HepG2 (cell line): ENCODE measurements around the gene PEX12. TPM values are rescaled to one million over a fixed set of nuclear protein-coding genes. Genes with fewer than 3 reads are reported as not detected.
A peak's percentile ranks its signal among the peaks of the same experiment; 100 is the strongest.

ENCODE experiments used
- AFF4 ChIP-seq: sonication (generic); formaldehyde crosslinking; IDR thresholded peaks from 2 replicates; pipeline ENCODE4 v1.4.0; 2020; ENCODE audit warnings: missing genetic modification reagents
- ELF1 ChIP-seq: sonication (generic); formaldehyde crosslinking; IDR thresholded peaks from 2 replicates; pipeline ENCODE4 v1.4.0; 2020; ENCODE audit warnings: missing genetic modification reagents
- ETV5 ChIP-seq: IDR thresholded peaks from 2 replicates; pipeline ENCODE4 v1.6.1; 2018; ENCODE audit warnings: missing biosample characterization, missing genetic modification reagents, inconsistent platforms, borderline replicate concordance
- GZF1 ChIP-seq: sonication (generic); formaldehyde crosslinking; IDR thresholded peaks from 2 replicates; pipeline ENCODE4 v1.5.1; 2020; ENCODE audit warnings: mild to moderate bottlenecking, missing genetic modification reagents
- IKZF4 ChIP-seq: sonication (generic); formaldehyde crosslinking; IDR thresholded peaks from 2 replicates; pipeline ENCODE4 v1.5.1; 2020; ENCODE audit warnings: borderline replicate concordance, mild to moderate bottlenecking, low read depth, missing genetic modification reagents; ENCODE audit errors: not compliant biosample characterization
- JARID2 ChIP-seq: sonication (generic); formaldehyde crosslinking; IDR thresholded peaks from 2 replicates; pipeline ENCODE4 v1.8.1; 2023; ENCODE audit warnings: missing genetic modification reagents, inconsistent platforms; ENCODE audit not compliant: insufficient replicate concordance
- PCBP1 ChIP-seq: fragments of 200-400 bp; formaldehyde crosslinking; IDR thresholded peaks from 2 replicates; pipeline ENCODE4 v1.6.1; 2017; ENCODE audit warnings: mild to moderate bottlenecking, low read depth, low read length, borderline replicate concordance
- SIN3B ChIP-seq: fragments of 150-350 bp; IDR thresholded peaks from 2 replicates; pipeline ENCODE4 v1.6.1; 2014; ENCODE audit warnings: low read length
- ZNF180 ChIP-seq: sonication (generic); formaldehyde crosslinking; IDR thresholded peaks from 2 replicates; pipeline ENCODE4 v1.4.0; 2020; ENCODE audit warnings: low read depth, missing genetic modification reagents, borderline replicate concordance
- ZNF20 ChIP-seq: sonication (generic); formaldehyde crosslinking; IDR thresholded peaks from 2 replicates; pipeline ENCODE4 v1.4.0; 2020; ENCODE audit warnings: mild to moderate bottlenecking, moderate library complexity, missing genetic modification reagents
- ZNF335 ChIP-seq: sonication (generic); formaldehyde crosslinking; IDR thresholded peaks from 2 replicates; pipeline ENCODE4 v1.4.0; 2020; ENCODE audit warnings: missing genetic modification reagents
- ZNF34 ChIP-seq: sonication (generic); formaldehyde crosslinking; IDR thresholded peaks from 2 replicates; pipeline ENCODE4 v1.4.0; 2020; ENCODE audit warnings: mild to moderate bottlenecking, missing genetic modification reagents, borderline replicate concordance
- ZNF343 ChIP-seq: sonication (generic); formaldehyde crosslinking; IDR thresholded peaks from 2 replicates; pipeline ENCODE4 v1.4.0; 2020; ENCODE audit warnings: mild to moderate bottlenecking, missing genetic modification reagents
- ZNF460 ChIP-seq: sonication (generic); formaldehyde crosslinking; IDR thresholded peaks from 2 replicates; pipeline ENCODE4 v1.5.1; 2020; ENCODE audit warnings: missing genetic modification reagents, mild to moderate bottlenecking, borderline replicate concordance
- ZNF484 ChIP-seq: sonication (generic); formaldehyde crosslinking; IDR thresholded peaks from 2 replicates; pipeline ENCODE4 v1.5.1; 2020; ENCODE audit warnings: mild to moderate bottlenecking, low read depth, missing genetic modification reagents, borderline replicate concordance
- ZNF704 ChIP-seq: sonication (generic); formaldehyde crosslinking; IDR thresholded peaks from 2 replicates; pipeline ENCODE4 v1.8.1; 2023; ENCODE audit warnings: mild to moderate bottlenecking, inconsistent platforms, moderate library complexity, missing genetic modification reagents, borderline replicate concordance
- ZNF747 ChIP-seq: sonication (generic); formaldehyde crosslinking; IDR thresholded peaks from 2 replicates; pipeline ENCODE4 v1.8.1; 2023; ENCODE audit warnings: missing genetic modification reagents, mild to moderate bottlenecking, borderline replicate concordance
- ZNF816 ChIP-seq: sonication (generic); formaldehyde crosslinking; IDR thresholded peaks from 2 replicates; pipeline ENCODE4 v1.8.0; 2022; ENCODE audit warnings: missing genetic modification reagents, mild to moderate bottlenecking, borderline replicate concordance
- polyA plus RNA-seq, 8 experiments: library from polyadenylated mRNA; depleted of rRNA in 3 of 8; stranded (reverse) in 7 of 8; unstranded in 1 of 8; fragments of >200 nt; fragmentation: Illumina TruSeq in 4 of 8; extraction: Trizol in 4 of 8; gene quantifications; 2 replicates each; pipeline versions ENCODE4 v1.2.1 to v1.2.3, GENCODE V29; 2011 to 2016; ENCODE audit warnings: low read depth in 4 of 8, missing spikeins in 1 of 8, mixed read lengths in 1 of 8; ENCODE audit not compliant: insufficient read depth in 1 of 8
- total RNA-seq, 5 experiments: library from RNA; depleted of rRNA; stranded (reverse); fragments of >200 nt; fragmentation: Illumina TruSeq; extraction: Trizol; gene quantifications; 2 replicates each; pipeline ENCODE4 v1.2.3, GENCODE V29; 2016; ENCODE audit warnings: low read depth in 1 of 5
- TF ChIP-seq, protein P1 (sequence below): sonication (generic); formaldehyde crosslinking; IDR thresholded peaks from 2 replicates; pipeline ENCODE4 v1.5.0; 2020; ENCODE audit warnings: mild to moderate bottlenecking, missing genetic modification reagents
- TF ChIP-seq, protein P2 (sequence below): sonication (generic); formaldehyde crosslinking; IDR thresholded peaks from 2 replicates; pipeline ENCODE4 v1.5.1; 2020; ENCODE audit warnings: missing genetic modification reagents, mild to moderate bottlenecking, borderline replicate concordance

Gene PEX12
- total and polyA plus RNA-seq, 2 of the 13 experiments (the other 11 are each of a cell fraction or from before 2014, with no cell fraction given), result 5.1 to 11.9 TPM

DNA sequence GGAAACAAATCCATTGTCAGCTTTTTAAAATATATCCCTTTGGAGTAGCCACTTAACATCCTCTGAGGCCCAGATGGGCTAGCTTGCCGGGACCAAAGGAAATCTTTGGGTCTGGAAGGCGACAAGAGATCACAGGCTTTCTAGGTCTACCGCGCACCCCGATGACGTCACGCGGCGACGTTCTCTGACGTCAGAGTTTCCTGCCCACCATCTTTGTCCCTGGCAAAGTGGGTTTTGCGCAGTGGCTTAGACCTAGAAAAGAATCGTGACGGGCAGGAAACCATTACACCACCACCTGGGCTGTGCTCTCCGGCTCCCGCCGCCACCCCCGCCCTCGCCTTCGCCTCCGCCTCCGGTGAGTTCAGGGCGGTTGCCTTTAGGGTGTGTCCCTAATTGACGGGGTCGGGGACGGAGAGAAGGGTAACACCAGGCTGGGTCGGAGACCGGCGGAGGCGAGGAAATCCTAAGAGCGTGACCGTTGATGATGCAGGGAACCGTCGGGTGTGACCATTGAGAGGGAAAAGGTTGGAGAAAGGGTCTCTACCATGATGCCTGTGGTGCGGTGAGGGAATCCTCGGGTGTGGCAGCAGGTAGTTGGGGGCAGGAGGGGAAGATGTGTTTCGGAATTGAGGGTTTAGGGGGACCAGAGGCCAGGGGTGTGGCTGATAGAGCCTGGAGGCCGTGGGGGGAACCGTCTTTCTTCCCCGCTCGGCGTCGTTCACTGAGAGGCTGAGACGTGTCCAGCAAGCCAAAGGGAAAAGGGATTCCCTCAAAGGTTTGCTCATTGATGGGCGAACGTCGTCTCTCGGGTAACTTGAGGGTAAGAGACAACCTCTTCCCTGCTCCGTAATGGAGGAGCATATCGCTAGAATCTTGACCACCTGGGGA is 8.9 kb upstream of the PEX12 start, which contains the start of gene AP2B1 (continued):
- TF ChIP-seq AFF4 (CRISPR knock-in tag) (no peak), ELF1 (CRISPR knock-in tag) (peak; percentile 94), ZNF816 (CRISPR knock-in tag) (peak; percentile 27; the same call in 1 of the 2 replicates), ZNF335 (CRISPR knock-in tag) (peak; percentile 91), ZNF747 (CRISPR knock-in tag) (peak; percentile 67; the same call in 1 of the 2 replicates), ZNF34 (CRISPR knock-in tag) (0 out of 2 replicates have a peak, but pooled peaks have one; percentile 76), ZNF484 (CRISPR knock-in tag) (0 out of 2 replicates have a peak, but pooled peaks have one; percentile 85), ZNF20 (CRISPR knock-in tag) (no peak), JARID2 (CRISPR knock-in tag) (no peak), ZNF704 (peak; percentile 61; the same call in 1 of the 2 replicates), ZNF343 (no peak), ZNF180 (CRISPR knock-in tag) (no peak), SIN3B (peak; percentile 64; the same call in 1 of the 2 replicates), ZNF460 (CRISPR knock-in tag) (no peak), ETV5 (CRISPR knock-in tag) (peak; percentile 79), PCBP1 (no peak), IKZF4 (CRISPR knock-in tag) (no peak), GZF1 (peak; percentile 40; the same call in 1 of the 2 replicates)
- TF ChIP-seq, protein P1, sequence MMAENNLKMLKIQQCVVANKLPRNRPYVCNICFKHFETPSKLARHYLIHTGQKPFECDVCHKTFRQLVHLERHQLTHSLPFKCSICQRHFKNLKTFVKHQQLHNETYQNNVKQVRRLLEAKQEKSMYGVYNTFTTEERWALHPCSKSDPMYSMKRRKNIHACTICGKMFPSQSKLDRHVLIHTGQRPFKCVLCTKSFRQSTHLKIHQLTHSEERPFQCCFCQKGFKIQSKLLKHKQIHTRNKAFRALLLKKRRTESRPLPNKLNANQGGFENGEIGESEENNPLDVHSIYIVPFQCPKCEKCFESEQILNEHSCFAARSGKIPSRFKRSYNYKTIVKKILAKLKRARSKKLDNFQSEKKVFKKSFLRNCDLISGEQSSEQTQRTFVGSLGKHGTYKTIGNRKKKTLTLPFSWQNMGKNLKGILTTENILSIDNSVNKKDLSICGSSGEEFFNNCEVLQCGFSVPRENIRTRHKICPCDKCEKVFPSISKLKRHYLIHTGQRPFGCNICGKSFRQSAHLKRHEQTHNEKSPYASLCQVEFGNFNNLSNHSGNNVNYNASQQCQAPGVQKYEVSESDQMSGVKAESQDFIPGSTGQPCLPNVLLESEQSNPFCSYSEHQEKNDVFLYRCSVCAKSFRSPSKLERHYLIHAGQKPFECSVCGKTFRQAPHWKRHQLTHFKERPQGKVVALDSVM (CRISPR knock-in tag), result peak; percentile 44; the same call in 1 of the 2 replicates
- TF ChIP-seq, protein P2, sequence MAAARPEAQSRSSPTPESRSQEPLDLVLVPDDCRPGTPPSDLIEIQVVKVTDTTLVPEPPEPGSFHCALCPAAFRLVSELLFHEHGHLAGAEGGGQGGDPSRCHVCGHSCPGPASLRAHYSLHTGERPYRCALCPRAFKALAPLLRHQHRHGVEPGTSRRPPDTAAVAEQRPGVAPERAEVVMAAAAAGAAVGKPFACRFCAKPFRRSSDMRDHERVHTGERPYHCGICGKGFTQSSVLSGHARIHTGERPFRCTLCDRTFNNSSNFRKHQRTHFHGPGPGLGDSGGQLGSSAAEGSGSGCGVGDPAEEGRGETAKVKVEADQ (CRISPR knock-in tag), result no peak
